ENCODE results near the gene PDIA4. TPM values are rescaled to one million over a fixed set of nuclear protein-coding genes. Genes with fewer than 3 reads are reported as not detected.

The PDIA4 gene
- polyA plus RNA-seq, 2 donors: 21.0 to 37.9 TPM

- peaks cover 27 to 59% of the 10 kb centered on the region in 2 donors for H3K36me3 ChIP-seq (ENCODE audit: control insufficient read depth in 2 of 2, insufficient read depth in 2 of 2, low read length in 1 of 2)
- 88% methylated on average over 10 of the region's 10 CpGs for WGBS, 2 donors
Measured at GRCh38 chr7:149006345-149006725, 22.0 kb downstream of the PDIA4 start.

GRCh38 chr7:149005427-149006344, 22.6 kb downstream of the PDIA4 start:
- H3K27ac ChIP-seq (ENCODE audit: low read depth in 2 of 2, low read length in 1 of 2): no peak overlapping the region
- no peaks in the 10 kb centered on the region for H3K9me3 ChIP-seq (ENCODE audit: control insufficient read depth in 2 of 2, insufficient read depth in 1 of 2, low read depth in 1 of 2, low read length in 1 of 2)
- H3K36me3 ChIP-seq (ENCODE audit: control insufficient read depth in 2 of 2, insufficient read depth in 2 of 2, low read length in 1 of 2): peaks cover 25 to 53% of the 10 kb centered on the region in 2 donors
- H3K4me3 ChIP-seq (ENCODE audit: low read depth in 1 of 2, low read length in 2 of 2): no peak overlapping the region
- WGBS, 2 donors: 42 to 45% methylated on average over 20 of the region's 20 CpGs
- no peaks in the 10 kb centered on the region for H3K27me3 ChIP-seq (ENCODE audit: control insufficient read depth in 1 of 2, insufficient read depth in 2 of 2, low read length in 2 of 2)
- H3K4me1 ChIP-seq (ENCODE audit: control insufficient read depth in 2 of 2, insufficient read depth in 2 of 2, low read length in 1 of 2): no peaks in the 10 kb centered on the region

More at GRCh38 chr7:149006345-149006725, 22.0 kb downstream of the PDIA4 start:
- no peaks in the 10 kb centered on the region for H3K4me1 ChIP-seq (ENCODE audit: control insufficient read depth in 2 of 2, insufficient read depth in 2 of 2, low read length in 1 of 2)
- no peaks in the 10 kb centered on the region for H3K9me3 ChIP-seq (ENCODE audit: control insufficient read depth in 2 of 2, insufficient read depth in 1 of 2, low read depth in 1 of 2, low read length in 1 of 2)
- no peak overlapping the region for H3K27ac ChIP-seq (ENCODE audit: low read depth in 2 of 2, low read length in 1 of 2)
- H3K27me3 ChIP-seq (ENCODE audit: control insufficient read depth in 1 of 2, insufficient read depth in 2 of 2, low read length in 2 of 2): no peaks in the 10 kb centered on the region
- H3K4me3 ChIP-seq (ENCODE audit: low read depth in 1 of 2, low read length in 2 of 2): no peak overlapping the region

GRCh38 chr7:149004405-149005370, 23.6 kb downstream of the PDIA4 start:
- Histone ChIP-seq H3K27me3 (ENCODE audit: control insufficient read depth in 1 of 2, insufficient read depth in 2 of 2, low read length in 2 of 2) (no peaks in the 10 kb centered on the region), H3K4me3 (ENCODE audit: low read depth in 1 of 2, low read length in 2 of 2) (no peak overlapping the region), H3K9me3 (ENCODE audit: control insufficient read depth in 2 of 2, insufficient read depth in 1 of 2, low read depth in 1 of 2, low read length in 1 of 2) (no peaks in the 10 kb centered on the region), H3K27ac (ENCODE audit: low read depth in 2 of 2, low read length in 1 of 2) (no peak overlapping the region), H3K36me3 (ENCODE audit: control insufficient read depth in 2 of 2, insufficient read depth in 2 of 2, low read length in 1 of 2) (peaks cover 18 to 45% of the 10 kb centered on the region in 2 donors), H3K4me1 (ENCODE audit: control insufficient read depth in 2 of 2, insufficient read depth in 2 of 2, low read length in 1 of 2) (no peaks in the 10 kb centered on the region)
- WGBS, 2 donors: 85 to 88% methylated on average over 28 of the region's 28 CpGs

GRCh38 chr7:149003560-149004305, 24.6 kb downstream of the PDIA4 start:
- no peaks in the 10 kb centered on the region for H3K4me1 ChIP-seq (ENCODE audit: control insufficient read depth in 2 of 2, insufficient read depth in 2 of 2, low read length in 1 of 2)
- 92 to 93% methylated on average over 27 of the region's 27 CpGs for WGBS, 2 donors
- H3K9me3 ChIP-seq (ENCODE audit: control insufficient read depth in 2 of 2, insufficient read depth in 1 of 2, low read depth in 1 of 2, low read length in 1 of 2): no peaks in the 10 kb centered on the region
- H3K27ac ChIP-seq (ENCODE audit: low read depth in 2 of 2, low read length in 1 of 2): no peak overlapping the region
- no peak overlapping the region for H3K4me3 ChIP-seq (ENCODE audit: low read depth in 1 of 2, low read length in 2 of 2)
- no peaks in the 10 kb centered on the region for H3K27me3 ChIP-seq (ENCODE audit: control insufficient read depth in 1 of 2, insufficient read depth in 2 of 2, low read length in 2 of 2)
- peaks cover 14 to 41% of the 10 kb centered on the region in 2 donors for H3K36me3 ChIP-seq (ENCODE audit: control insufficient read depth in 2 of 2, insufficient read depth in 2 of 2, low read length in 1 of 2)

- H3K4me3 ChIP-seq (ENCODE audit: low read depth in 1 of 2, low read length in 2 of 2): no peak overlapping the region
- H3K27ac ChIP-seq (ENCODE audit: low read depth in 2 of 2, low read length in 1 of 2): no peak overlapping the region
- no peaks in the 10 kb centered on the region for H3K27me3 ChIP-seq (ENCODE audit: control insufficient read depth in 1 of 2, insufficient read depth in 2 of 2, low read length in 2 of 2)
- no peaks in the 10 kb centered on the region for H3K9me3 ChIP-seq (ENCODE audit: control insufficient read depth in 2 of 2, insufficient read depth in 1 of 2, low read depth in 1 of 2, low read length in 1 of 2)
- WGBS, 2 donors: 87 to 88% methylated on average over 11 of the region's 11 CpGs
- H3K4me1 ChIP-seq (ENCODE audit: control insufficient read depth in 2 of 2, insufficient read depth in 2 of 2, low read length in 1 of 2): no peaks in the 10 kb centered on the region
- peaks cover 14 to 41% of the 10 kb centered on the region in 2 donors for H3K36me3 ChIP-seq (ENCODE audit: control insufficient read depth in 2 of 2, insufficient read depth in 2 of 2, low read length in 1 of 2)
Measured at GRCh38 chr7:149003018-149003417, 25.3 kb downstream of the PDIA4 start.

GRCh38 chr7:149002604-149003003, 25.7 kb downstream of the PDIA4 start:
- 95 to 96% methylated on average over 13 of the region's 13 CpGs for WGBS, 2 donors
- Histone ChIP-seq H3K4me3 (ENCODE audit: low read depth in 1 of 2, low read length in 2 of 2) (no peak overlapping the region), H3K27ac (ENCODE audit: low read depth in 2 of 2, low read length in 1 of 2) (no peak overlapping the region), H3K4me1 (ENCODE audit: control insufficient read depth in 2 of 2, insufficient read depth in 2 of 2, low read length in 1 of 2) (no peaks in the 10 kb centered on the region), H3K27me3 (ENCODE audit: control insufficient read depth in 1 of 2, insufficient read depth in 2 of 2, low read length in 2 of 2) (no peaks in the 10 kb centered on the region), H3K36me3 (ENCODE audit: control insufficient read depth in 2 of 2, insufficient read depth in 2 of 2, low read length in 1 of 2) (peaks cover 12 to 38% of the 10 kb centered on the region in 2 donors), H3K9me3 (ENCODE audit: control insufficient read depth in 2 of 2, insufficient read depth in 1 of 2, low read depth in 1 of 2, low read length in 1 of 2) (no peaks in the 10 kb centered on the region)

- WGBS, 2 donors: 82 to 85% methylated on average over 11 of the region's 11 CpGs
- no peak overlapping the region for H3K4me3 ChIP-seq (ENCODE audit: low read depth in 1 of 2, low read length in 2 of 2)
- peaks cover 4 to 33% of the 10 kb centered on the region in 2 donors for H3K36me3 ChIP-seq (ENCODE audit: control insufficient read depth in 2 of 2, insufficient read depth in 2 of 2, low read length in 1 of 2)
- no peaks in the 10 kb centered on the region for H3K27me3 ChIP-seq (ENCODE audit: control insufficient read depth in 1 of 2, insufficient read depth in 2 of 2, low read length in 2 of 2)
- no peaks in the 10 kb centered on the region for H3K9me3 ChIP-seq (ENCODE audit: control insufficient read depth in 2 of 2, insufficient read depth in 1 of 2, low read depth in 1 of 2, low read length in 1 of 2)
- H3K4me1 ChIP-seq (ENCODE audit: control insufficient read depth in 2 of 2, insufficient read depth in 2 of 2, low read length in 1 of 2): no peaks in the 10 kb centered on the region
- H3K27ac ChIP-seq (ENCODE audit: low read depth in 2 of 2, low read length in 1 of 2): no peak overlapping the region
Measured at GRCh38 chr7:149001427-149002068, 26.8 kb downstream of the PDIA4 start.

- Histone ChIP-seq H3K27me3 (ENCODE audit: control insufficient read depth in 1 of 2, insufficient read depth in 2 of 2, low read length in 2 of 2) (no peaks in the 10 kb centered on the region), H3K9me3 (ENCODE audit: control insufficient read depth in 2 of 2, insufficient read depth in 1 of 2, low read depth in 1 of 2, low read length in 1 of 2) (no peaks in the 10 kb centered on the region), H3K36me3 (ENCODE audit: control insufficient read depth in 2 of 2, insufficient read depth in 2 of 2, low read length in 1 of 2) (peaks cover 0 to 28% of the 10 kb centered on the region in 2 donors), H3K4me1 (ENCODE audit: control insufficient read depth in 2 of 2, insufficient read depth in 2 of 2, low read length in 1 of 2) (no peaks in the 10 kb centered on the region), H3K4me3 (ENCODE audit: low read depth in 1 of 2, low read length in 2 of 2) (no peak overlapping the region), H3K27ac (ENCODE audit: low read depth in 2 of 2, low read length in 1 of 2) (no peak overlapping the region)
- WGBS, 2 donors: 80 to 82% methylated on average over 5 of the region's 5 CpGs
Measured at GRCh38 chr7:149000961-149001360, 27.3 kb downstream of the PDIA4 start.
